K562 (cell line): ENCODE results near the gene CDC42BPB. TPM values are rescaled to one million over a fixed set of nuclear protein-coding genes. Genes with fewer than 3 reads are reported as not detected.

Experiments
- ATF6 ChIP-seq: sonication (generic); formaldehyde crosslinking; IDR thresholded peaks from 2 replicates; pipeline ENCODE4 v1.4.0; 2020; ENCODE audit warnings: mild to moderate bottlenecking, missing genetic modification reagents
- FOXJ2 ChIP-seq: fragments of 200-800 bp; sonication (Bioruptor generic); IDR thresholded peaks from 2 replicates; pipeline ENCODE4 v1.6.1; 2016; ENCODE audit warnings: missing genetic modification characterization, missing compliant biosample characterization
- GTF2B ChIP-seq: IDR thresholded peaks from 2 replicates; pipeline ENCODE4 v1.6.1; 2011; ENCODE audit not compliant: insufficient read length; ENCODE audit errors: extremely low read depth
- KLF13 ChIP-seq: fragments of 450-650 bp; IDR thresholded peaks from 2 replicates; pipeline ENCODE4 v1.6.1; 2016; ENCODE audit warnings: missing genetic modification characterization, low read depth, mild to moderate bottlenecking, missing compliant biosample characterization, moderate library complexity, borderline replicate concordance
- YY1 ChIP-seq, 3 experiments: IDR thresholded peaks; 2 replicates each; pipeline ENCODE4 v1.6.1; 2011; ENCODE audit warnings: low read length in 2 of 3, mild to moderate bottlenecking in 2 of 3, moderate library complexity in 2 of 3, borderline replicate concordance in 1 of 3, control low read depth in 1 of 3, low read depth in 1 of 3; ENCODE audit not compliant: insufficient read depth in 3 of 3, insufficient replicate concordance in 2 of 3, control insufficient read depth in 1 of 3, insufficient read length in 1 of 3; ENCODE audit errors: extremely low read depth in 1 of 3
- ZBTB1 ChIP-seq: sonication (generic); formaldehyde crosslinking; IDR thresholded peaks from 2 replicates; pipeline ENCODE4 v1.8.1; 2023; ENCODE audit warnings: missing genetic modification reagents, low read depth, mild to moderate bottlenecking, borderline replicate concordance
- ZNF282 ChIP-seq: sonication (generic); formaldehyde crosslinking; IDR thresholded peaks from 2 replicates; pipeline ENCODE4 v1.8.1; 2023; ENCODE audit warnings: missing genetic modification reagents
- ZNF431 ChIP-seq: sonication (generic); formaldehyde crosslinking; IDR thresholded peaks from 2 replicates; pipeline ENCODE4 v1.8.0; 2022; ENCODE audit warnings: mild to moderate bottlenecking, missing genetic modification reagents
- ZNF644 ChIP-seq: fragments of 200-800 bp; sonication (Bioruptor generic); IDR thresholded peaks from 2 replicates; pipeline ENCODE4 v1.6.1; 2016; ENCODE audit warnings: low read depth, missing genetic modification characterization, missing compliant biosample characterization
- polyA plus RNA-seq, 8 experiments: library from polyadenylated mRNA; depleted of rRNA in 4 of 8; stranded (reverse) in 5 of 8; unstranded in 3 of 8; fragments of >200 nt; fragmentation: Nextera tagmentation in 2 of 8; fragmentation: Illumina TruSeq in 1 of 8; extraction: Ambion mirVana in 2 of 8; extraction: Trizol in 1 of 8; gene quantifications; 2 replicates each; pipeline versions ENCODE4 v1.2.1 to v1.2.3, GENCODE V29; 2011 to 2014; ENCODE audit warnings: inconsistent platforms in 1 of 8, missing spikeins in 1 of 8
- total RNA-seq, 7 experiments: library from RNA; depleted of rRNA in 6 of 7; stranded (reverse); fragments of >200 nt in 6 of 7; fragmentation: Illumina TruSeq in 2 of 7; extraction: Trizol in 2 of 7; gene quantifications; 2 replicates each; pipeline versions ENCODE4 v1.2.1 to v1.2.3, GENCODE V29; 2011 to 2021; ENCODE audit warnings: low replicate concordance in 1 of 7

CDC42BPB gene
- total and polyA plus RNA-seq, 9 of the 15 experiments (the other 6 are each of a cell fraction or from before 2014, with no cell fraction given), result 0.07 to 24.3 (median 12.6) TPM

- TF ChIP-seq GTF2B (no peak), ATF6 (CRISPR knock-in tag) (no peak), ZNF431 (CRISPR knock-in tag) (no peak), FOXJ2 (tag) (no peak), ZBTB1 (CRISPR knock-in tag) (no peak), ZNF282 (CRISPR knock-in tag) (no peak), KLF13 (tag) (no peak), ZNF644 (tag) (no peak), YY1 (IDR thresholded peaks at IDR 0.05; ENCODE audit: borderline replicate concordance in 1 of 3, control insufficient read depth in 1 of 3, extremely low read depth in 1 of 3, insufficient read depth in 3 of 3, insufficient read length in 1 of 3, insufficient replicate concordance in 2 of 3, low read depth in 1 of 3, low read length in 2 of 3) (no peak)
Measured at GRCh38 chr14:102893452-102893851, 163.9 kb downstream of the CDC42BPB start (continued).
